Measurements from ENCODE around the gene COMMD1. TPM values are rescaled to one million over a fixed set of nuclear protein-coding genes. Genes with fewer than 3 reads are reported as not detected.

The COMMD1 gene
- total RNA-seq, 1 experiment from 2014 or later = 41.4 TPM

GRCh38 chr2:62042400-62042799 is 136.9 kb downstream of the COMMD1 start:
- Histone ChIP-seq H3K27ac (ENCODE audit: low read depth, low read length, poor library complexity, severe bottlenecking) (no peak overlapping the region), H3K4me1 (ENCODE audit: insufficient read depth, low read length, poor library complexity, severe bottlenecking) (no peaks in the 10 kb centered on the region), H3K4me3 (ENCODE audit: low read depth, low read length, poor library complexity, severe bottlenecking) (no peak overlapping the region), H3K27me3 (replicated peaks; ENCODE audit: insufficient read depth, low read depth, low read length, poor library complexity) (no peaks in the 10 kb centered on the region), H3K9me3 (ENCODE audit: low read depth, low read length, poor library complexity, severe bottlenecking) (no peaks in the 10 kb centered on the region), H3K36me3 (ENCODE audit: insufficient read depth, low read length, poor library complexity, severe bottlenecking) (no peaks in the 10 kb centered on the region)
- TF ChIP-seq CTCF (conservative IDR thresholded peaks at IDR 0.05; ENCODE audit: low read depth, low read length) (no peak), EZH2 (IDR thresholded peaks at IDR 0.05; ENCODE audit: borderline replicate concordance, low read depth, low read length, poor library complexity, severe bottlenecking) (no peak)
- intact Hi-C loops (cut with micrococcal nuclease; ENCODE audit: unreplicated experiment) = no loop called here
- CTCF ChIA-PET = no interaction called here
- no TSS peak for BruUV-seq (replicated peaks)
- no peak for DNase-seq (ENCODE audit: low spot score)
- POLR2A ChIA-PET (ENCODE audit: low non-redundant PET) = no interaction called here

- no peaks in the 10 kb centered on the region for H3K9me3 ChIP-seq (ENCODE audit: low read depth, low read length, poor library complexity, severe bottlenecking)
- no peaks in the 10 kb centered on the region for H3K36me3 ChIP-seq (ENCODE audit: insufficient read depth, low read length, poor library complexity, severe bottlenecking)
- H3K4me1 ChIP-seq (ENCODE audit: insufficient read depth, low read length, poor library complexity, severe bottlenecking) = no peaks in the 10 kb centered on the region
- TF ChIP-seq CTCF (conservative IDR thresholded peaks at IDR 0.05; ENCODE audit: low read depth, low read length) (no peak), EZH2 (IDR thresholded peaks at IDR 0.05; ENCODE audit: borderline replicate concordance, low read depth, low read length, poor library complexity, severe bottlenecking) (no peak)
- H3K4me3 ChIP-seq (ENCODE audit: low read depth, low read length, poor library complexity, severe bottlenecking) = no peak overlapping the region
- no peak overlapping the region for H3K27ac ChIP-seq (ENCODE audit: low read depth, low read length, poor library complexity, severe bottlenecking)
- BruUV-seq (replicated peaks) = no TSS peak
- POLR2A ChIA-PET (ENCODE audit: low non-redundant PET) = no interaction called here
- H3K27me3 ChIP-seq (replicated peaks; ENCODE audit: insufficient read depth, low read depth, low read length, poor library complexity) = no peaks in the 10 kb centered on the region
- intact Hi-C loops (cut with micrococcal nuclease; ENCODE audit: unreplicated experiment) = no loop called here
- no peak for DNase-seq (ENCODE audit: low spot score)
- CTCF ChIA-PET = no interaction called here
These were observed 137.5 kb downstream of the COMMD1 start for GRCh38 chr2:62042944-62043343.

GRCh38 chr2:62045017-62045543 is 139.6 kb downstream of the COMMD1 start:
- intact Hi-C loops (cut with micrococcal nuclease; ENCODE audit: unreplicated experiment) = no loop called here
- no peak for DNase-seq (ENCODE audit: low spot score)
- ChIA-PET POLR2A (ENCODE audit: low non-redundant PET) (no interaction called here), CTCF (no interaction called here)
- H3K9me3 ChIP-seq (ENCODE audit: low read depth, low read length, poor library complexity, severe bottlenecking) = no peaks in the 10 kb centered on the region
- no peak overlapping the region for H3K4me3 ChIP-seq (ENCODE audit: low read depth, low read length, poor library complexity, severe bottlenecking)
- H3K27me3 ChIP-seq (replicated peaks; ENCODE audit: insufficient read depth, low read depth, low read length, poor library complexity) = no peaks in the 10 kb centered on the region
- no peaks in the 10 kb centered on the region for H3K36me3 ChIP-seq (ENCODE audit: insufficient read depth, low read length, poor library complexity, severe bottlenecking)
- H3K4me1 ChIP-seq (ENCODE audit: insufficient read depth, low read length, poor library complexity, severe bottlenecking) = no peaks in the 10 kb centered on the region
- no TSS peak for BruUV-seq (replicated peaks)
- TF ChIP-seq CTCF (conservative IDR thresholded peaks at IDR 0.05; ENCODE audit: low read depth, low read length) (no peak), EZH2 (IDR thresholded peaks at IDR 0.05; ENCODE audit: borderline replicate concordance, low read depth, low read length, poor library complexity, severe bottlenecking) (no peak)
- no peak overlapping the region for H3K27ac ChIP-seq (ENCODE audit: low read depth, low read length, poor library complexity, severe bottlenecking)

Data from A673 (cell line).